ENCODE results near the gene CD63. TPM values are rescaled to one million over a fixed set of nuclear protein-coding genes. Genes with fewer than 3 reads are reported as not detected.

CD63 gene
- total and polyA plus RNA-seq, 9 of the 15 experiments (the other 6 are each of a cell fraction or from before 2014, with no cell fraction given): 313 to 735 (median 433) TPM

GRCh38 chr12:55742719-55743405, 14.1 kb upstream of the CD63 start, which contains the start of gene GDF11 (continued):
- TF ChIP-seq ZBTB40 (IDR thresholded peaks at IDR 0.05) (peak; percentile 67), ZBTB40 (CRISPR knock-in tag; IDR thresholded peaks at IDR 0.05) (no peak), BCOR (IDR thresholded peaks at IDR 0.05) (peak; percentile 83), HCFC1 (IDR thresholded peaks at IDR 0.05; ENCODE audit: low read depth, low read length) (peak; percentile 48), FOXK2 (conservative IDR thresholded peaks at IDR 0.05 in 1 of 2, IDR thresholded peaks at IDR 0.05 in 1 of 2; ENCODE audit: low read depth in 2 of 2) (peak; percentile 54 to 63; a peak in 3 of 4 replicates), MAZ (CRISPR knock-in tag; conservative IDR thresholded peaks at IDR 0.05 in 1 of 2, IDR thresholded peaks at IDR 0.05 in 1 of 2) (peak; percentile 70 to 79), TRIM25 (IDR thresholded peaks at IDR 0.05; ENCODE audit: borderline replicate concordance) (peak; percentile 98; the same call in 1 of the 2 replicates), DPF2 (IDR thresholded peaks at IDR 0.05) (peak; percentile 96), NCOA1 (IDR thresholded peaks at IDR 0.05; ENCODE audit: low read depth) (peak; percentile 69; the same call in 1 of the 2 replicates), MTA3 (IDR thresholded peaks at IDR 0.05; ENCODE audit: borderline replicate concordance) (peak; percentile 23), AFF1 (IDR thresholded peaks at IDR 0.05; ENCODE audit: low read depth in 1 of 2, partially characterized antibody in 2 of 2) (peak; percentile 20 to 81), ZNF830 (CRISPR knock-in tag; IDR thresholded peaks at IDR 0.05) (no peak)

Data from K562 (cell line).